PFSK-1 (cell line): ENCODE measurements around the gene GADD45GIP1.

Experiments
- FOXP2 ChIP-seq: optimal IDR thresholded peaks from 2 replicates; pipeline ENCODE3; 2011; ENCODE audit warnings: borderline replicate concordance, control low read depth, inconsistent platforms; ENCODE audit not compliant: insufficient read depth; ENCODE audit errors: extremely low read length, extremely low read depth
- POLR2AphosphoS5 ChIP-seq: IDR thresholded peaks from 2 replicates; pipeline ENCODE4 v1.6.1; 2012; ENCODE audit warnings: low read depth, mild to moderate bottlenecking, control low read depth, low read length, moderate library complexity
- REST ChIP-seq, 2 experiments: IDR thresholded peaks; 2 replicates each; pipeline versions ENCODE4 v1.6.1 to v1.8.0; 2011 to 2012; ENCODE audit warnings: low read depth in 2 of 2, low read length in 2 of 2, control low read depth in 1 of 2, inconsistent platforms in 1 of 2, mild to moderate bottlenecking in 1 of 2, moderate library complexity in 1 of 2; ENCODE audit not compliant: insufficient read depth in 1 of 2
- SIN3A ChIP-seq: IDR thresholded peaks from 2 replicates; pipeline ENCODE4 v1.6.1; 2012; ENCODE audit warnings: mild to moderate bottlenecking, low read length, moderate library complexity, borderline replicate concordance; ENCODE audit not compliant: insufficient read depth
- TAF1 ChIP-seq: IDR thresholded peaks from 2 replicates; pipeline ENCODE4 v1.6.1; 2012; ENCODE audit warnings: low read length, control low read depth, borderline replicate concordance; ENCODE audit not compliant: insufficient read depth

GADD45GIP1 gene

GRCh38 chr19:12946731-12947496 lies 10.1 kb downstream of the GADD45GIP1 start:
- TF ChIP-seq FOXP2: no peak
- no peak for TF ChIP-seq TAF1
- no peak for TF ChIP-seq REST (IDR thresholded peaks at IDR 0.05; ENCODE audit: insufficient read depth in 1 of 2, low read depth in 2 of 2, low read length in 2 of 2)
- TF ChIP-seq SIN3A: no peak
- TF ChIP-seq POLR2AphosphoS5: no peak

DNA sequence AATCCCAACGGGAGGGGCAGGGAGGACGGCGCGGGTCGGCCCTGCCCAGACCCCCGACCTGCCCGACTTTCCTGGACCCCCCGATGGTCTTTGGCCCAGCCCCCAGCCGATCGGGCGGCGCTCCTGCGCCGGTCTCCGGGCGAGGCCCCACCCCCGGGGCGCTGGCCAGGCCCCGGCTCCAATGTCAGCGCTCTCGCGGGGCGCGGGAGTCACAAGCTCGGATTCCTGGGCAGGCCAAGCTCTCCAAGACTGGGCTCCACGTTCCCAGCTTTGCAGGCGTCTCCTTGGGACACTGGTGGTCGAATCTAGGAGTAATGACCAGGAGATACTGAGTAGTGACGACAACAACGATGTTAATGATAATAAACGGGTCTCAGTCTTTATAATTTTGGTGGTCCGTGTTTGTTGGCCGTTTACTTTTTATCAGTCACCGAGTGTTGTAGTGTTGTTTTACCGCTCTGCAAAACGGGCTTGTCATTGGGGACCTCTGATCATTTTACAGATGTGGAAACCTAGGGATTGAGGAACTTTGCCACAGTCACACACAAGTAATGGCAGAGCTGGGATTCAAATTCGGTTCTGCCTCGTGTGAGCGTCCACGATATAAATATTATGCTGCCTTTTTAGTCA lies 10.8 kb downstream of the GADD45GIP1 start:
- TF ChIP-seq SIN3A (0 out of 2 replicates have a peak, but pooled peaks have one; percentile 33), POLR2AphosphoS5 (peak; percentile 56; the same call in 1 of the 2 replicates), REST (IDR thresholded peaks at IDR 0.05; ENCODE audit: insufficient read depth in 1 of 2, low read depth in 2 of 2, low read length in 2 of 2) (no peak)

GRCh38 chr19:12945479-12946091 lies 11.4 kb downstream of the GADD45GIP1 start, which contains the start of gene RAD23A:
TSS of gene RAD23A (plus strand) at chr19:12945862. CDS start at chr19:12945949, 87 bp downstream.
- TF ChIP-seq REST (IDR thresholded peaks at IDR 0.05; ENCODE audit: insufficient read depth in 1 of 2, low read depth in 2 of 2, low read length in 2 of 2) (0 out of 4 replicates have a peak, but pooled peaks of 1 of the 2 experiments have one; percentile 43), POLR2AphosphoS5 (peak; percentile 64), TAF1 (peak; percentile 94), SIN3A (peak; percentile 11; the same call in 1 of the 2 replicates), FOXP2 (peak; percentile 92)

DNA sequence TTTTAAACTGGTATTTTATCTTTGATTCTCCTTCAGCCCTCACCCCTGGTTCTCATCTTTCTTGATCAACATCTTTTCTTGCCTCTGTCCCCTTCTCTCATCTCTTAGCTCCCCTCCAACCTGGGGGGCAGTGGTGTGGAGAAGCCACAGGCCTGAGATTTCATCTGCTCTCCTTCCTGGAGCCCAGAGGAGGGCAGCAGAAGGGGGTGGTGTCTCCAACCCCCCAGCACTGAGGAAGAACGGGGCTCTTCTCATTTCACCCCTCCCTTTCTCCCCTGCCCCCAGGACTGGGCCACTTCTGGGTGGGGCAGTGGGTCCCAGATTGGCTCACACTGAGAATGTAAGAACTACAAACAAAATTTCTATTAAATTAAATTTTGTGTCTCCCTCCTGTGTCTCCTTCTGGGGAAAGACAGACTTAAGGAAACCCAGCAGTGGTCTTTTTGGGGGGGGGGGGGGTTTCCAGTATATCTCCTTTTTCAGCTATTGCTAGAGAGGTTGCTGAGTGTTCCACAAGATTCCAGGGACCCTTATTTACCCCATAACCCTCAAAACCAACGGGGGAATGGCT lies 12.8 kb downstream of the GADD45GIP1 start:
- TF ChIP-seq TAF1: no peak
- no peak for TF ChIP-seq SIN3A
- no peak; the same call in 1 of the 2 replicates for TF ChIP-seq POLR2AphosphoS5
- no peak for TF ChIP-seq FOXP2
- no peak for TF ChIP-seq REST (IDR thresholded peaks at IDR 0.05; ENCODE audit: insufficient read depth in 1 of 2, low read depth in 2 of 2, low read length in 2 of 2)
